H1 (cell line): ENCODE results near the gene TCEANC. TPM values are rescaled to one million over a fixed set of nuclear protein-coding genes. Genes with fewer than 3 reads are reported as not detected.

Experiments
- ATF2 ChIP-seq: IDR thresholded peaks from 2 replicates; pipeline ENCODE4 v1.6.1; 2012; ENCODE audit warnings: low read length, inconsistent platforms
- BCL11A ChIP-seq, 2 experiments: IDR thresholded peaks; one replicate each; pipeline ENCODE4 v1.6.1; 2011; ENCODE audit warnings: low read depth in 2 of 2, low read length in 2 of 2, mild to moderate bottlenecking in 2 of 2
- SP2 ChIP-seq: IDR thresholded peaks from 2 replicates; pipeline ENCODE4 v1.6.1; 2012; ENCODE audit warnings: mild to moderate bottlenecking, low read length, inconsistent platforms
- TAF7 ChIP-seq: optimal IDR thresholded peaks from 2 replicates; pipeline ENCODE3; 2011; ENCODE audit warnings: low read depth, mild to moderate bottlenecking, inconsistent platforms, low read length, moderate library complexity, borderline replicate concordance
- polyA plus RNA-seq, 7 experiments: library from polyadenylated mRNA; depleted of rRNA in 3 of 7; stranded (reverse) in 5 of 7; unstranded in 2 of 7; fragments of >200 nt in 5 of 7; fragments of 200-250 nt in 2 of 7; gene quantifications; 1 replicate in 5 of 7; 2 replicates in 1 of 7; 4 replicates in 1 of 7; pipeline versions ENCODE4 v1.2.1 to v1.2.3, GENCODE V29; 2011 to 2013; ENCODE audit warnings: missing spikeins in 2 of 7, mixed read lengths in 2 of 7
- total RNA-seq: library from RNA; stranded (reverse); fragmentation: NEBNext Ultra II Directional; extraction: Animal tissue kit (Norgen Biotek cat#: 25700); gene quantifications from 2 replicates; pipeline ENCODE4 v1.2.1, GENCODE V29; 2021

Gene TCEANC
- total and polyA plus RNA-seq, 2 of the 8 experiments (the other 6 are each of a cell fraction or from before 2014, with no cell fraction given), result 0.88 to 2.0 TPM

DNA sequence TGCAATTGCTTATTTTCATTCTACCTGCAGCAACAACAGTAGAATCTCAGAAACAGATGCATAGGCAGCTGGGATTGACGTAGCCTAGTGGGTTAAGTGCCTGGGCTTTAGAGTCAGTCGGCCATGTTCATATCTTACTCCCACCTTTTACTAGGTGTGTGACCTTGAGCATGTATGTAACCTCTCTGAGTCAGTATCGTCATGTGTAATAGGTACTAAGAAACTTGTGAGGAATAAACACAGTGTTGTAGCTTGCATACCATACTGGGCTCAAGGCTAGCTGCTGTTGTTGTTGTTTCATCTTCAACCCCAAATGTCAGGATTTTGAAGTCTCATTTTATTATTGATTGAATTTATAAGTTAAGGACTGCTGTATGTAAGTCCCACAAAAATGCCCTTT is 50.2 kb downstream of the TCEANC start (continued):
- TF ChIP-seq ATF2 (no peak), TAF7 (no peak), BCL11A (IDR thresholded peaks at IDR 0.05; ENCODE audit: low read depth in 2 of 2, low read length in 2 of 2) (no peak), SP2 (no peak)
